Urothelium cell line (cell line): Measurements from ENCODE around the gene DNASE1L3.
"Not testable (repeated sequence)": the region's sequence is repeated elsewhere in the genome, so short reads cannot be mapped to it uniquely, and the experiment has no call there.

ENCODE experiments used
- DNase-seq: peaks from one replicate; pipeline ENCODE4 v3.0.0; 2011; ENCODE audit warnings: low spot score, mixed read lengths
- FAIRE-seq: peaks from 2 replicates; lab custom pipeline; 2011; peaks lifted over from hg19 to GRCh38; lab: Jason Lieb, UNC

DNASE1L3 gene

GRCh38 chr3:58210761-58211460, at the start of gene DNASE1L3:
Gene DNASE1L3, minus strand, starts transcription at chr3:58210972. Its CDS starts 66 bp downstream, at chr3:58210906.
- FAIRE-seq (no peak), DNase-seq (no peak)

DNA sequence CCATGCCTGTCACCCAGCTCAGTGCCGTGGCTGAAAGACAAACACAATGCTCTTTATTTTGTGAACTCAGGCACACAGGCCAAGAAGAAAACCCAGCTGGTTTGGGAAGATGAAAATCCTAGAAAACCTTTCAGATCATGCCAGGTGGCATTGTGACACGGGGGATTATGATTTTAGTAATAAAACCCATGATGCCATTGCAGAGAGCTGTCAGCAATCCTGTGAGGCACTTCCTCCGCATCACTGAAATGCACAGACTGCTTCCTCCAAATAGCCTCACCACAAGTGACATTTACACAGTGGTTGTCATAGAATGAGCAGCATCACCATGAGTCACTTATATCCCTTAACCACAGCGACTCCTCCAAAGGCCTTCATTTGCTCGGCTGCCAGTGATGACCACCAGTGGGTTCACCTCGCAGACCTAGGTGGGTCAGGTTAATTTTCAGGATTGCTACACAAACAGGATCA, 49.5 kb upstream of the DNASE1L3 start:
- FAIRE-seq (peak; percentile 92), DNase-seq (peak; percentile 72)

DNA sequence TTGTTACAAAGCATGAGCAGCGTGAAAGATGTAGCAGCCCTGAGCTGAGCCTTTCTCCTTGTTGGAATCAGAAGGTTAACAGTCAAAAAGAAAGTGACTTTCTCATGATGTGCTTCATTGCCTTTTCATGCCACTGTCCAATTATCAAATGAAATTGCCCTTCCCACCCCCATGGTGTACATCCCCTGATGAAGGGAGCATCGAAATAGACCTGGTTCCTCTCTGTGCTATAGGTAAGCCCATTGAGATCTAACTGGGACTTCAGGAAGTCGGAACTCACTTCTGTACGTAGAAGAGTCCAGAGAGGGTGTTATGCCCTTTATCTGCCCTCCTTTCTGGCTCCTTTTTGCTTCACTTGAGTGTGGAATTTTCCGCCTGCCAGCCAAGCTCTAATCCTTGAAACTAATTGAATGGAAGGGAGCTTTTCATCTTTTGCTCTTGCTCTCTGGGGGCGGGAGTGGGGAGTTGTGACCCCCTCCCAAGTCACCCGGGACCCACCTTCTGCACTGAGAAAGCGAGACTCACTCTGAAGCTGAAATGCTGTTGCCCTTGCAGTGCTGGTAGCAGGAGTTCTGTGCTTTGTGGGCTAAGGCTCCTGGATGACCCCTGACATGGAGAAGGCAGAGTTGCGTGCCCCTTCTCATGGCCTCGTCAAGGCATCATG, 47.8 kb upstream of the DNASE1L3 start:
- FAIRE-seq (no peak), DNase-seq (no peak)

GRCh38 chr3:58256511-58256910, 45.7 kb upstream of the DNASE1L3 start:
- DNase-seq (no peak), FAIRE-seq (no peak)

- DNase-seq (no peak), FAIRE-seq (no peak)
These were observed 45.3 kb upstream of the DNASE1L3 start for GRCh38 chr3:58256061-58256460.

GRCh38 chr3:58254144-58254543, 43.4 kb upstream of the DNASE1L3 start:
- DNase-seq (no peak), FAIRE-seq (no peak)

- no peak for FAIRE-seq
These were observed 40.9 kb upstream of the DNASE1L3 start for GRCh38 chr3:58251631-58252035.

DNA sequence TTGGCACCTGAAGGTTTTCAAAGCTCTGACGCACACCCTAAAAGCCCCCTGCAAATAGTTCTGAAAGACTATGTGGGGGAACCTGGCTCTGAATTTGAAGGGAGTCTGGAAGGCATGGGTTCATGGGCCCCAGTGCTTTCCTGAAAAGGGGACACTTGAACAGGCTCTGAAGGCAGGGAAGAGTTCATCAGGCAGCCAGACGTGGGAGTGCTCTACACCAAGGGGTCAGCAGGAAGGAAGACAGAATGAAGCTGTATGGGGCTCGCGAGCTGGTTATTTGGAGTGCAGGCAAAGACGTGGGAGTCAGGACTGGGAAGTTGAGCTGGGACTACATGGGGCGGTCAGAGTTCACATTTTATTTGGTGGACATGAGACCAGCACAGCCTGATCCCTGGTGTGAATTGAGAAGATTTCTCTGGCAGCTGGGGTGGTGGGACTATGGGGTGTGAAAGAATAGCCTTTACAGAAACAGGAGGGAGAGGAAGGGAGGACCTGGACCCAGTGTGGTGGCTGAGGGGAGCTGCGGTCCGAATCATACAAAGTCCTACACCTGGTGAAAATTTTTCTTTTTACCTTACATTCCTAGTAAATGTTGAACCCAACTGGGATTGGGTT, 39.4 kb upstream of the DNASE1L3 start:
- FAIRE-seq (no peak), DNase-seq (no peak)

More at GRCh38 chr3:58251631-58252035, 40.9 kb upstream of the DNASE1L3 start:
- DNase-seq, result no peak

- FAIRE-seq (no peak), DNase-seq (no peak)
These were observed 38.8 kb upstream of the DNASE1L3 start for GRCh38 chr3:58249358-58250092.

DNA sequence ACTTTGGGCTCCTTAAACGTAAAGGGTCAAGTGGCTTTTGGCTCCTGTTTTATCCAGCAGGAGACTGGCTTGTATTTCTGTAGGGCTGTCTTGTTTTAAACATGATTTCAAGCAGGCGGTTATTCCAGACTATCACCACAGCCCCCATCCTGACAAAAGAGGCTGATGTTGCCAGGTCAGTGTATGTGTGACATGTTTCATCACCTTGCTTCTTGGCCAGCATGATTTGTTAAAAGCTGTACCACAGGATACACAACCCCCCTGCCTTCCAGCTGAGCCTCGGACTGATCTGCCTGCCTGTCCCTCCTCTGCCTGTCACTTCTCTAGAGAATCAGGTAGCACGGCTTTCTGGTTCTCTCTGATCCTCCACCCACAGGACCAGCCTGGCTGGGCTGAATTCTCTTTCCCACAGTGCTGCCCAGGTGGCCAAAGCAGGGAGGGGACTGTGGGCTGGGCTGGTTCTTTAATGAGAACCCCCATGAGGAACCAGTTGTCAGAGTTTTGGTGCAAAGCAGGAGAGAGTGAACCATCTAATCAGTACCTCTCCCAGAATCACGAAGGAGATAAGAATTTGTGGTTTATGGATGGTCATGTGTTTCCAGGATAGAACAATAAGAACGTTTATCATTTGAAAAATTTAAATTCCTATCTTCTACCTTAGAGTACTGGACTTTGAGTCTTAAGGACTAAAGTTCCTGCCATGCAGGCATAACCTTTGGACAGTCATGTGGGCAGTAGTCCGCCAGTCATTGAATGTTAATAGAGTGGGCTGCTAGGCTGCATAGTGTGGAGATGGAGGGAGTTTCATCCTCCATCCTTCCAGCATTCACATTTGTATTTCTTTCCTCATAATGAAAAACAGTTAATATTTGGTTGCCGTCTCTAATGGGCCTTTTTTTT, 35.6 kb upstream of the DNASE1L3 start:
- DNase-seq, result no peak
- FAIRE-seq, result no peak

GRCh38 chr3:58243976-58244585, 33.3 kb upstream of the DNASE1L3 start:
- DNase-seq, result no peak
- FAIRE-seq, result no peak

DNA sequence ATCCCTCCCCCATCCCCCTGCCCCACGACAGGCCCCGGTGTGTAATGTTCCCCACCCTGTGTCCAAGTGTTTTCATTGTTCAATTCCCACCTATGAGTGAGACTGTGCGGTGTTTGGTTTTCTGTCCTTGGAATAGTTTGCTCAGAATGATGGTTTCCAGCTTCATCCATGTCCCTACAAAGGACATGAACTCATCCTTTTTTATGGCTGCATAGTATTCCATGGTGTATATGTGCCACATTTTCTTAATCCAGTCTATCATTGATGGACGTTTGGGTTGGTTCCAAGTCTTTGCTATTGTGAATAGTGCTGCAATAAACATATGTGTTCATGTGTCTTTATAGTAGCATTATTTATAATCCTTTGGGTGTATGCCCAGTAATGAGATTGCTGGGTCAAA, 32.1 kb upstream of the DNASE1L3 start:
- not testable (repeated sequence) for DNase-seq, FAIRE-seq

- DNase-seq (no peak), FAIRE-seq (no peak)
These were observed 31.6 kb upstream of the DNASE1L3 start for GRCh38 chr3:58242340-58242739.

GRCh38 chr3:58241306-58242044, 30.7 kb upstream of the DNASE1L3 start:
- FAIRE-seq (no peak), DNase-seq (no peak)

GRCh38 chr3:58238830-58239229, 28.1 kb upstream of the DNASE1L3 start:
- DNase-seq, result no peak
- FAIRE-seq, result no peak

DNA sequence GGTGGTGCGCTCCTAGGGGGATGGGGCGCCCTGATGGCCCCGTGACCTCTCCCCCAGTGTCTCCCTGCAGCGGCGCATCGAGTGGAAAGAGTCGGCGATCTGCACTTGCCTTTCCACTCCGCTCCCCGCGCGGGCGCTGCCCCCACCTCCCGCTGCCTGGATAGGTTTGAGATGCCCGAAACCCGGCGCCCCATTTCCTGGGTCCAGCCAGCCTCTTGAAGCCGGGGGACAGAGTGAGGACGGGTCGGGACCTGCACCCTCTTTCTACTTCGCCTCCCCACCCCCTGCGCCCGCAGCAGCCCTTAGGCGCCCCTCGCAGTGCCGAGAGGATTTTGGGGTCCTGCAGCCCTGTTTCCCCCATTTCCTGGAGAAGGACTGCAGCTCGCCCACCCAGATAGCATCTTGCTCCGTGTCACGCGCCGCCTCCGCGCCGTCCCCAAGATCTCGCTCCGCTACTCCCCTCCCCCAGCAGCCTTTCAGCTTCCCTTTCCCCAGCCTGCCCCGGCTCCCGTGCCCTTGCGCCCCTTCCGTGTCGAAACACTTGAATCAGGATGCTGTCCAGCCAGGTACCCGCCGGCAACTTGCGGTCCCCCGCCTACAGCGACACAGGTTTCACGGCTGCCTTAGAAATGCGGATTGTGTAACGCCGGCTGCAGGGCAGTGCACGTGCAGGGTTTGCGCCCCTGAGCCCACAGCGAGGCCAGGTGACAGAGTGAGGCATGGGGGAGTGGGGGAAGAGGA, 27.3 kb upstream of the DNASE1L3 start:
- FAIRE-seq, result peak; percentile 44
- peak; percentile 27 for DNase-seq

- peak; percentile 92 for DNase-seq
- no peak for FAIRE-seq
These were observed 26.6 kb upstream of the DNASE1L3 start, which contains the start of gene ABHD6 for GRCh38 chr3:58237238-58237940. Gene ABHD6, plus strand, starts transcription at chr3:58237792. Its CDS starts 18,795 bp downstream, at chr3:58256587.
